GM19328 (cell line): ENCODE results near the gene TPO.
"Not testable (repeated sequence)": the region's sequence is repeated elsewhere in the genome, so short reads cannot be mapped to it uniquely, and the experiment has no call there.

ENCODE experiments used
- ATAC-seq: cut with Tn5 transposase; IDR thresholded peaks from one replicate; pipeline ENCODE4 v1.9.1; 2021; ENCODE audit warnings: mild to moderate bottlenecking, moderate library complexity; ENCODE audit not compliant: unreplicated experiment

Gene TPO

GRCh38 chr2:1498176-1498575, 84.9 kb downstream of the TPO start:
- no peak for ATAC-seq

- no peak for ATAC-seq
These were observed 86.0 kb downstream of the TPO start for GRCh38 chr2:1499033-1499795.

GRCh38 chr2:1501038-1501851, 88.0 kb downstream of the TPO start:
- ATAC-seq, result no peak

- no peak for ATAC-seq
These were observed 88.7 kb downstream of the TPO start for GRCh38 chr2:1501991-1502390.

- no peak for ATAC-seq
These were observed 89.6 kb downstream of the TPO start for GRCh38 chr2:1502891-1503304.

- no peak for ATAC-seq
These were observed 90.4 kb downstream of the TPO start for GRCh38 chr2:1503471-1504310.

GRCh38 chr2:1504311-1504750, 91.1 kb downstream of the TPO start:
- ATAC-seq, result no peak

- no peak for ATAC-seq
These were observed 91.8 kb downstream of the TPO start for GRCh38 chr2:1505031-1505441.

- no peak for ATAC-seq
These were observed 96.2 kb downstream of the TPO start for GRCh38 chr2:1509271-1510065.

GRCh38 chr2:1510176-1510575, 96.9 kb downstream of the TPO start:
- ATAC-seq, result no peak

GRCh38 chr2:1511455-1511854, 98.2 kb downstream of the TPO start:
- no peak for ATAC-seq

- ATAC-seq, result no peak
These were observed 99.3 kb downstream of the TPO start for GRCh38 chr2:1512321-1513289.

GRCh38 chr2:1514391-1515072, 101.3 kb downstream of the TPO start:
- ATAC-seq, result no peak

GRCh38 chr2:1515073-1515430, 101.8 kb downstream of the TPO start:
- no peak for ATAC-seq

- ATAC-seq, result no peak
These were observed 102.9 kb downstream of the TPO start for GRCh38 chr2:1515986-1516797.

GRCh38 chr2:1516798-1517060, 103.5 kb downstream of the TPO start:
- ATAC-seq, result no peak

- ATAC-seq, result not testable (repeated sequence)
These were observed 104.0 kb downstream of the TPO start for GRCh38 chr2:1517291-1517690.

- no peak for ATAC-seq
These were observed 104.5 kb downstream of the TPO start for GRCh38 chr2:1517786-1518185.
